ENCODE results near the gene NPPC.
"Not testable (repeated sequence)": the region's sequence is repeated elsewhere in the genome, so short reads cannot be mapped to it uniquely, and the experiment has no call there.

The NPPC gene

GRCh38 chr2:231886071-231886681, 40.0 kb downstream of the NPPC start:
- DNase-seq (ENCODE audit: low read depth) = no peak

- no peak for DNase-seq (ENCODE audit: low read depth)
Measured at GRCh38 chr2:231884438-231885140, 41.6 kb downstream of the NPPC start.

- DNase-seq (ENCODE audit: low read depth) = no peak
Measured at GRCh38 chr2:231883468-231883881, 42.7 kb downstream of the NPPC start.

- no peak for DNase-seq (ENCODE audit: low read depth)
Measured at GRCh38 chr2:231882646-231883045, 43.5 kb downstream of the NPPC start.

GRCh38 chr2:231880371-231880770, 45.8 kb downstream of the NPPC start:
- DNase-seq (ENCODE audit: low read depth) = not testable (repeated sequence)

- no peak for DNase-seq (ENCODE audit: low read depth)
Measured at GRCh38 chr2:231879216-231879615, 47.0 kb downstream of the NPPC start.

GRCh38 chr2:231877533-231878456, 48.4 kb downstream of the NPPC start:
- DNase-seq (ENCODE audit: low read depth) = no peak

- no peak for DNase-seq (ENCODE audit: low read depth)
Measured at GRCh38 chr2:231874944-231875343, 51.3 kb downstream of the NPPC start.

Data from fibroblast of gingiva (primary cell).